Natural killer cell (primary cell): Measurements from ENCODE around the gene PHF23. TPM values are rescaled to one million over a fixed set of nuclear protein-coding genes. Genes with fewer than 3 reads are reported as not detected.

ENCODE experiments used
- ATAC-seq, 3 donors: fragments of 150-1000 bp in 2 of 3; fragments of 200-7000 bp in 1 of 3; cut with Tn5 transposase; 1 replicate in 1 of 3; 2 replicates in 2 of 3; pipeline ENCODE4 v1.10.0; 2021; ENCODE audit warnings: mild to moderate bottlenecking in 2 of 3, moderate library complexity in 2 of 3
- DNase-seq, 2 donors: peaks; one replicate each; pipeline versions ENCODE4 v3.0.0 to v3.0.0-alpha.2; 2013 to 2021; ENCODE audit warnings: mixed read lengths in 1 of 2
- H3K27ac ChIP-seq: one replicate; pipeline ENCODE4 v1.5.1; 2013; ENCODE audit warnings: mild to moderate bottlenecking, low read length
- H3K27me3 ChIP-seq: one replicate; pipeline ENCODE4 v1.6.1; 2013; ENCODE audit warnings: low read length; ENCODE audit not compliant: control insufficient read depth, insufficient read depth
- H3K36me3 ChIP-seq: one replicate; pipeline ENCODE4 v1.6.1; 2013; ENCODE audit warnings: low read length; ENCODE audit not compliant: control insufficient read depth, insufficient read depth
- H3K4me1 ChIP-seq: one replicate; pipeline ENCODE4 v1.6.1; 2013; ENCODE audit warnings: low read length; ENCODE audit not compliant: control insufficient read depth, insufficient read depth
- H3K4me3 ChIP-seq: one replicate; pipeline ENCODE4 v1.5.1; 2013; ENCODE audit warnings: low read length
- H3K9me3 ChIP-seq: one replicate; pipeline ENCODE4 v1.6.1; 2013; ENCODE audit warnings: low read length; ENCODE audit not compliant: control insufficient read depth, insufficient read depth
- H3K27ac Mint-ChIP-seq, 2 donors: one replicate each; pipeline ENCODE4 v1.8.0; 2022; ENCODE audit warnings: mild to moderate bottlenecking in 2 of 2, mixed read lengths in 2 of 2, moderate library complexity in 1 of 2
- H3K27me3 Mint-ChIP-seq, 2 donors: one replicate each; pipeline ENCODE4 v1.8.0; 2022; ENCODE audit warnings: low read depth in 2 of 2, mixed read lengths in 2 of 2
- H3K36me3 Mint-ChIP-seq: one replicate; pipeline ENCODE4 v1.8.0; 2022; ENCODE audit warnings: mixed read lengths
- H3K4me1 Mint-ChIP-seq, 2 donors: one replicate each; pipeline ENCODE4 v1.8.0; 2022; ENCODE audit warnings: mixed read lengths in 2 of 2
- H3K4me3 Mint-ChIP-seq: one replicate; pipeline ENCODE4 v1.8.0; 2022; ENCODE audit warnings: mild to moderate bottlenecking, moderate library complexity, mixed read lengths
- H3K9me3 Mint-ChIP-seq, 2 donors: one replicate each; pipeline ENCODE4 v1.8.0; 2022; ENCODE audit warnings: mixed read lengths in 2 of 2
- CTCF ChIP-seq: fragments of 200-600 bp; IDR thresholded peaks from one replicate; pipeline ENCODE4 v1.8.0; 2022; ENCODE audit warnings: antibody characterized with exemption
- WGBS: methylation state at CpG from one replicate; pipeline ENCODE4 v1.1.7; 2013; ENCODE audit warnings: missing lambda C conversion rate; ENCODE audit not compliant: insufficient coverage; 5-methylcytosine and 5-hydroxymethylcytosine counted together
- intact Hi-C: fragments of 100-400 bp; cut with micrococcal nuclease; formaldehyde crosslinking; loops from one replicate; pipeline ENCODE4 v1.14.2; 2022
- total RNA-seq, 4 donors: library from RNA; stranded (reverse); fragments of 120-200 nt in 1 of 4; gene quantifications; one replicate each; pipeline versions ENCODE4 v1.2.3 to v1.2.4, GENCODE V29; 2013 to 2022

PHF23 gene
- total RNA-seq, 3 donors from 2014 or later (not counting 1 experiment from before 2014, with no cell fraction given) = 19.3 to 32.3 (median 20.8) TPM

GRCh38 chr17:7219812-7220592 lies 19.3 kb downstream of the PHF23 start, which contains the start of the genes ACADVL and DLG4:
Gene ACADVL (plus strand): TSS chr17:7219938. CDS start chr17:7219985, 47 bp downstream.
Gene DLG4 (minus strand): TSS chr17:7219836.
- ATAC-seq (peak; percentile 83 to 88 (median 83)), DNase-seq (peak; percentile 77 to 84)
- under 1% methylated on average over 63 of the region's 63 CpGs for WGBS
- intact Hi-C loops = loop anchor here (5.0 to 10.0 kb wide), 2 partner anchors 32 to 465 kb away; partner anchors contain the start of genes CTDNEP1, ELP5, TP53 and WRAP53
- Mint-ChIP-seq H3K4me1 (peaks cover 19 to 49% of the 10 kb centered on the region in 2 donors), H3K27me3 (peaks cover 0 to 4% of the 10 kb centered on the region in 2 donors), H3K27ac (peak within 1 kb of the TSS; percentile 94 to 98), H3K36me3 (no peaks in the 10 kb centered on the region), H3K4me3 (peak within 1 kb of the TSS; percentile 98), H3K9me3 (no peaks in the 10 kb centered on the region)
- Histone ChIP-seq H3K9me3 (no peaks in the 10 kb centered on the region), H3K27ac (peak within 1 kb of the TSS; percentile 65), H3K4me3 (peak within 1 kb of the TSS; percentile 77), H3K36me3 (peaks cover 26% of the 10 kb centered on the region), H3K27me3 (no peaks in the 10 kb centered on the region), H3K4me1 (peaks cover 39% of the 10 kb centered on the region)
- TF ChIP-seq CTCF = no peak

- Mint-ChIP-seq H3K9me3 (no peaks in the 10 kb centered on the region), H3K4me1 (peaks cover 25 to 56% of the 10 kb centered on the region in 2 donors), H3K27me3 (peaks cover 0 to 7% of the 10 kb centered on the region in 2 donors), H3K4me3 (peak overlapping the region; percentile 98), H3K36me3 (no peaks in the 10 kb centered on the region), H3K27ac (peak overlapping the region; percentile 94 to 98)
- no peak for ATAC-seq
- H3K4me1 ChIP-seq = peaks cover 46% of the 10 kb centered on the region
- DNase-seq = no peak
- TF ChIP-seq CTCF = no peak
- H3K4me3 ChIP-seq = peak overlapping the region; percentile 77
- no peaks in the 10 kb centered on the region for H3K27me3 ChIP-seq
- WGBS = 18% methylated on average over 12 of the region's 12 CpGs
- H3K36me3 ChIP-seq = peaks cover 22% of the 10 kb centered on the region
- no peaks in the 10 kb centered on the region for H3K9me3 ChIP-seq
- intact Hi-C loops = loop anchor here (5.0 to 10.0 kb wide), 2 partner anchors 33 to 465 kb away; partner anchors contain the start of genes CTDNEP1, ELP5, TP53 and WRAP53
- peak overlapping the region; percentile 65 for H3K27ac ChIP-seq
Measured at GRCh38 chr17:7219229-7219811, 19.9 kb downstream of the PHF23 start.

- Mint-ChIP-seq H3K27me3 (peaks cover 0 to 9% of the 10 kb centered on the region in 2 donors), H3K4me1 (peaks cover 30 to 61% of the 10 kb centered on the region in 2 donors), H3K27ac (peak overlapping the region; percentile 94 to 98), H3K36me3 (no peaks in the 10 kb centered on the region), H3K9me3 (no peaks in the 10 kb centered on the region), H3K4me3 (peak overlapping the region; percentile 98)
- no peak for TF ChIP-seq CTCF
- H3K4me1 ChIP-seq = peaks cover 51% of the 10 kb centered on the region
- peaks cover 17% of the 10 kb centered on the region for H3K36me3 ChIP-seq
- WGBS = 80% methylated on average over 6 of the region's 6 CpGs
- H3K27ac ChIP-seq = peak overlapping the region; percentile 65
- H3K9me3 ChIP-seq = no peaks in the 10 kb centered on the region
- H3K27me3 ChIP-seq = no peaks in the 10 kb centered on the region
- H3K4me3 ChIP-seq = no peak overlapping the region
- DNase-seq (no peak), ATAC-seq (no peak)
- intact Hi-C loops = loop anchor here (5.0 to 10.0 kb wide), 2 partner anchors 34 to 466 kb away; partner anchors contain the start of genes CTDNEP1, ELP5, TP53 and WRAP53
Measured at GRCh38 chr17:7218758-7219157, 20.5 kb downstream of the PHF23 start.
